ENCODE results near the gene TUBGCP2. TPM values are rescaled to one million over a fixed set of nuclear protein-coding genes. Genes with fewer than 3 reads are reported as not detected.

The TUBGCP2 gene
- total RNA-seq, 1 experiment from 2014 or later = 52.4 TPM

GRCh38 chr10:133309720-133310398 lies 1.2 kb upstream of the TUBGCP2 start:
- Histone ChIP-seq H2BK12ac (ENCODE audit: insufficient read length, low read depth, low read length) (no peak overlapping the region), H3K4me1 (ENCODE audit: insufficient read depth, low read length) (no peaks in the 10 kb centered on the region), H3K27ac (ENCODE audit: insufficient read length, low read depth, low read length) (no peak overlapping the region), H3K23me2 (ENCODE audit: insufficient read length, low read depth, low read length, poor library complexity, severe bottlenecking) (peaks cover 9% of the 10 kb centered on the region), H3T11ph (ENCODE audit: low read length) (no peak overlapping the region), H2BK5ac (ENCODE audit: insufficient read length, low read length) (no peak overlapping the region), H3K4ac (ENCODE audit: low read depth, low read length) (no peak overlapping the region), H4K8ac (replicated peaks; ENCODE audit: insufficient read length, low read depth, low read length) (no peak overlapping the region), H2AK5ac (ENCODE audit: insufficient read length, low read length) (no peak overlapping the region), H4K20me1 (ENCODE audit: control insufficient read depth, insufficient read depth, insufficient read length) (no peaks in the 10 kb centered on the region), H2BK120ac (ENCODE audit: low read depth, low read length, poor library complexity, severe bottlenecking) (no peak overlapping the region), H2BK20ac (ENCODE audit: low read depth, low read length, poor library complexity, severe bottlenecking) (no peak overlapping the region), H3K18ac (ENCODE audit: insufficient read length, low read depth, low read length) (no peak overlapping the region), H3K56ac (ENCODE audit: insufficient read length, low read depth, low read length) (no peak overlapping the region), H3K14ac (ENCODE audit: insufficient read depth, low read length) (no peak overlapping the region), H3K79me2 (ENCODE audit: insufficient read depth, low read length) (peaks cover 7% of the 10 kb centered on the region; the same call in 1 of the 2 replicates), H3K27me3 (ENCODE audit: insufficient read depth, low read length) (no peaks in the 10 kb centered on the region), H4K5ac (ENCODE audit: insufficient read length, low read depth, low read length) (no peak overlapping the region), H2AFZ (ENCODE audit: low read length) (no peak overlapping the region), H3K23ac (ENCODE audit: insufficient read length, low read depth, low read length) (no peak overlapping the region), H3K9me3 (ENCODE audit: control insufficient read depth, low read depth, low read length) (no peaks in the 10 kb centered on the region), H3K4me2 (ENCODE audit: insufficient read depth, insufficient read length, low read length) (peak overlapping the region; percentile 91), H3K9ac (ENCODE audit: extremely low read depth, insufficient read length, low read length) (no peak overlapping the region), H4K91ac (ENCODE audit: insufficient read length, low read depth, low read length) (no peak overlapping the region), H3K79me1 (ENCODE audit: insufficient read depth, low read depth, low read length, poor library complexity, severe bottlenecking) (peaks cover 6% of the 10 kb centered on the region), H2BK15ac (ENCODE audit: low read depth, low read length) (no peak overlapping the region)
- Mint-ChIP-seq H3K27ac (peak overlapping the region in 1 of 3 experiments; percentile 67; a peak in 1 of 7 replicates), H3K9me3 (no peaks in the 10 kb centered on the region; a peak in 3 of 5 replicates), H3K4me3 (peak overlapping the region; percentile 79 to 93), H3K27me3 (ENCODE audit: low read depth) (no peaks in the 10 kb centered on the region; the same call in 1 of the 2 replicates), H3K36me3 (ENCODE audit: insufficient read depth in 1 of 3, low read depth in 3 of 3) (peaks cover 4 to 34% (median 19%) of the 10 kb centered on the region in 3 experiments), H3K4me1 (peaks cover 11 to 14% of the 10 kb centered on the region in 2 experiments)
- DNase-seq = no peak
- no CpG with 5 or more reads among the region's 33 CpGs for WGBS (ENCODE audit: extremely low coverage, insufficient read length, low lambda C conversion rate)
- no peak for TF ChIP-seq CTCF (conservative IDR thresholded peaks at IDR 0.05)

Measured in H9 (cell line).